WI38 (cell line): Measurements from ENCODE around the gene CPSF3.

ENCODE experiments used
- H3K4me3 ChIP-seq: 2 replicates; pipeline ENCODE4 v1.5.1; 2011; ENCODE audit warnings: low read depth, mild to moderate bottlenecking, control low read depth, low read length
- CTCF ChIP-seq: IDR thresholded peaks from 2 replicates; pipeline ENCODE4 v1.5.1; 2012; ENCODE audit warnings: low read depth, mild to moderate bottlenecking, control low read depth, low read length

CPSF3 gene

DNA sequence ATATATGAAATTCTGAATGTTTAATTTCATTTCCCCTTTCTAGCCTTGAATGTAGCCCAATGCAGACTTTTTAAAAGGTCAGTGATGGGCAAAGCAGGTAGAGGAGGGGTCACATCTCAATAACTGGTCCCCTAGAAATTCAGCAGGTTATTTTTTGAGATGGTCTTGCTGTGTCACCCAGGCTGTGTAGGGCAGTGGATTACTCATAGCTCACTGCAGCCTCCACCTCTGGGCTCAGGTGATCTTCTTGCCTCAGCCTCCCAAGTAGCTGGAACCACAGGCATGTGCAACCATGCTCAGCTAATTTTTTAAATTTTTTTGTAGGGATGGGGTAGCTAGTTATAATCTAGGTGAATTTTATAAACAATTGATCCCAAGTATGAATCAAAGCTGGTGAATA is 59.7 kb downstream of the CPSF3 start:
- no peak overlapping the region for H3K4me3 ChIP-seq
- TF ChIP-seq CTCF = no peak

GRCh38 chr2:9484533-9484932 is 61.1 kb downstream of the CPSF3 start:
- TF ChIP-seq CTCF = no peak

GRCh38 chr2:9488583-9489547 is 65.4 kb downstream of the CPSF3 start:
- H3K4me3 ChIP-seq = no peak overlapping the region
- no peak for TF ChIP-seq CTCF

More at GRCh38 chr2:9484533-9484932, 61.1 kb downstream of the CPSF3 start:
- H3K4me3 ChIP-seq = no peak overlapping the region

DNA sequence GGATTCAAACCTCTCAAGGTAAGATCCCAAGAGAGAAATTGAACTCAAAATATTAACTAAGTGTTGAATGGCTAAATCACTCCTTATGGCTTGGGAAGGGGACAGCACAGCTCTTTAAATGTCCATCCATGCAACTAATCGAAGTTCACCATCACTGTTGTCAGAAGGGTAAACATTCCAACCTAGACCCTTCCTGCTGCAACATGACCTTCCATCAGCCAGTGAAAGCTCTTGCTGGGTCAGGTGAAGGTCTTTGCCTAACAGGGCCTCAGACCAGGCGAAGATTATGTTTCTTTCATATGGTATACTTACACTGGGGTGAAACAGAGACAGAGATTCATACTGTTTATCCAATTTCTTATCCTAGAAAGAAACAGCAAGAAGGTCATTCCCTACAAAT is 67.3 kb downstream of the CPSF3 start:
- no peak for TF ChIP-seq CTCF
- H3K4me3 ChIP-seq = no peak overlapping the region

DNA sequence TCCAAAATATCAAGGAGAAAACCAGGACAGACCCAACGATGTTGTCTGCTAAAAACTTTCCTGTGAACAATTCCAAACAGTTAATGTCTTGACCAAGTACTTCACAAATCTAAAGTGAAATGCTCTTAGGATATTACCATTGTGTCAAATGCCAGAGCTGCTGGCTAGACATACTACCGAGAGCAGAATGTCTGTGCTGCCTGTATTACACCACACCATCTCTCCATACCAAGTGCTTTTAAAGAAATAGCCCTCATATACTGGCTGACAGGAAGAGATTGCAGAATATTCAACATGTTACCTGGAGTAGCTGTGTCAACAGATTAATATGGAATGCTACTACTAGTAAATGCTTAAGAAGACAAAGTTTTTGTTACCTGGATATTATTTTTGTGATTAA is 69.5 kb downstream of the CPSF3 start:
- no peak overlapping the region for H3K4me3 ChIP-seq
- TF ChIP-seq CTCF = no peak

GRCh38 chr2:9493478-9493877 is 70.0 kb downstream of the CPSF3 start:
- no peak overlapping the region for H3K4me3 ChIP-seq

More at GRCh38 chr2:9493478-9493877, 70.0 kb downstream of the CPSF3 start:
- no peak for TF ChIP-seq CTCF
